Esophagus muscularis mucosa (tissue), 4 donors: ENCODE results near the gene USP24. TPM values are rescaled to one million over a fixed set of nuclear protein-coding genes. Genes with fewer than 3 reads are reported as not detected.

ENCODE experiments used
- DNase-seq: peaks from one replicate; pipeline ENCODE4 v3.0.0-alpha.2; 2017; ENCODE audit errors: extremely low spot score
- H3K27ac ChIP-seq, 4 donors: fragments of 200-600 bp; sonication (generic); replicated peaks in 1 of 4; 1 replicate in 3 of 4; 2 replicates in 1 of 4; pipeline ENCODE4 v1.5.1; 2016 to 2019; ENCODE audit warnings: mild to moderate bottlenecking in 1 of 4
- H3K27me3 ChIP-seq, 4 donors: fragments of 200-600 bp; sonication (generic); one replicate each; pipeline versions ENCODE4 v1.5.1 to v1.6.0; 2016 to 2019
- H3K36me3 ChIP-seq, 4 donors: fragments of 200-600 bp; sonication (generic); one replicate each; pipeline ENCODE4 v1.5.1; 2016 to 2019
- H3K4me1 ChIP-seq, 4 donors: fragments of 200-600 bp; sonication (generic); one replicate each; pipeline ENCODE4 v1.5.1; 2016 to 2019
- H3K4me3 ChIP-seq, 4 donors: fragments of 200-600 bp; sonication (generic); 1 replicate in 2 of 4; 2 replicates in 2 of 4; pipeline ENCODE4 v1.5.1; 2016 to 2019; ENCODE audit warnings: mild to moderate bottlenecking in 4 of 4, moderate library complexity in 1 of 4
- H3K9me3 ChIP-seq, 4 donors: fragments of 200-600 bp; sonication (generic); 1 replicate in 3 of 4; 2 replicates in 1 of 4; pipeline ENCODE4 v1.5.1; 2016 to 2019
- CTCF ChIP-seq, 3 experiments: fragments of 200-600 bp in 2 of 3; fragments of 450-650 bp in 1 of 3; sonication (generic) in 2 of 3; IDR thresholded peaks; one replicate each; pipeline ENCODE4 v1.5.1; 2017 to 2019; ENCODE audit warnings: antibody characterized with exemption in 3 of 3, mild to moderate bottlenecking in 2 of 3, moderate library complexity in 1 of 3
- EP300 ChIP-seq: sonication (generic); formaldehyde crosslinking; IDR thresholded peaks from one replicate; pipeline ENCODE4 v1.6.1; 2017; ENCODE audit warnings: antibody characterized with exemption
- POLR2A ChIP-seq: fragments of 450-650 bp; IDR thresholded peaks from one replicate; pipeline ENCODE4 v1.6.1; 2017; ENCODE audit warnings: antibody characterized with exemption, moderate library complexity, mild to moderate bottlenecking, low read depth
- POLR2AphosphoS5 ChIP-seq, 2 donors: sonication (generic); formaldehyde crosslinking; IDR thresholded peaks; one replicate each; pipeline ENCODE4 v1.6.1; 2017; ENCODE audit warnings: antibody characterized with exemption in 2 of 2
- WGBS: methylation state at CpG from one replicate; pipeline ENCODE4 v1.1.5; 2018; 5-methylcytosine and 5-hydroxymethylcytosine counted together
- intact Hi-C: fragments of 100-400 bp; cut with DNase I; formaldehyde crosslinking; loops from one replicate; pipeline ENCODE4 v1.15.1; 2023
- total RNA-seq, 4 donors: library from RNA; depleted of rRNA; stranded (reverse); fragments of >200 nt; gene quantifications; one replicate each; pipeline versions ENCODE4 v1.1.0 to v1.2.1, GENCODE V29; 2016

USP24 gene
- total RNA-seq, 4 donors from 2014 or later: 28.3 to 45.3 (median 37.7) TPM

GRCh38 chr1:55214212-55214933 is 791 bp downstream of the USP24 start:
- Histone ChIP-seq H3K4me1 (peaks cover 42 to 69% (median 59%) of the 10 kb centered on the region in 4 donors), H3K27ac (peak overlapping the region; percentile 96 to 99 (median 98)), H3K36me3 (no peaks in the 10 kb centered on the region), H3K4me3 (peak overlapping the region; percentile 86 to 94 (median 92)), H3K27me3 (no peaks in the 10 kb centered on the region), H3K9me3 (no peaks in the 10 kb centered on the region)
- TF ChIP-seq POLR2AphosphoS5 (IDR thresholded peaks at IDR 0.05) (no peak), EP300 (no peak), CTCF (IDR thresholded peaks at IDR 0.05) (no peak), POLR2A (no peak)
- intact Hi-C loops: no loop called here
- under 1% methylated on average over 20 of the region's 46 CpGs for WGBS
- no peak for DNase-seq

DNA sequence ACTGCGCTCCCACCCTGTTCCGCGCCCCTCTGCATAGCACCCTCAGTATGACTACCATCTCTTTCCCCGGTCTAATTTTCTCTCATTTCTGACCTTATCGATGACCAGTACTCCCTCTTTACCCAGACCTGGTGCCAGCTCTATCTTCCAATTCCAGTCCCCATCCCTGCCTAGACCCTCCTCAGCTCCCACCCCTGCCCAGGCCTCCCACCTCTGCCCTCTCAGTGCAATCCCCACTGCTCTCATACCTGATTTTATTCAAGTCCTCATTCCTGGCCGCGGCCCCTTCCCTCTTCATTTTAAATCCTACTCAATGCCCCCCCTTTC is 1.3 kb downstream of the USP24 start:
- intact Hi-C loops: no loop called here
- H3K4me3 ChIP-seq: peak overlapping the region; percentile 86 to 94 (median 92)
- WGBS: 12% methylated on average over 7 of the region's 7 CpGs

GRCh38 chr1:55213151-55213884 is 1.8 kb downstream of the USP24 start:
- Histone ChIP-seq H3K9me3 (no peaks in the 10 kb centered on the region), H3K4me3 (peak overlapping the region; percentile 86 to 94 (median 92)), H3K27ac (peak overlapping the region; percentile 96 to 99 (median 98)), H3K4me1 (peaks cover 48 to 77% (median 67%) of the 10 kb centered on the region in 4 donors), H3K27me3 (no peaks in the 10 kb centered on the region), H3K36me3 (no peaks in the 10 kb centered on the region)
- no peak for DNase-seq
- WGBS: 25% methylated on average over 10 of the region's 10 CpGs
- intact Hi-C loops: no loop called here
- TF ChIP-seq POLR2AphosphoS5 (IDR thresholded peaks at IDR 0.05) (no peak), EP300 (no peak), CTCF (IDR thresholded peaks at IDR 0.05) (no peak), POLR2A (no peak)

More for the DNA sequence above, 1.3 kb downstream of the USP24 start:
- Histone ChIP-seq H3K27me3 (no peaks in the 10 kb centered on the region), H3K9me3 (no peaks in the 10 kb centered on the region), H3K27ac (peak overlapping the region; percentile 96 to 99 (median 98)), H3K36me3 (no peaks in the 10 kb centered on the region), H3K4me1 (peaks cover 47 to 74% (median 63%) of the 10 kb centered on the region in 4 donors)
- no peak for DNase-seq
- TF ChIP-seq EP300 (no peak), CTCF (IDR thresholded peaks at IDR 0.05) (no peak), POLR2A (no peak), POLR2AphosphoS5 (IDR thresholded peaks at IDR 0.05) (no peak)

- Histone ChIP-seq H3K4me3 (peak overlapping the region; percentile 86 to 94 (median 92)), H3K4me1 (peaks cover 46 to 83% (median 75%) of the 10 kb centered on the region in 4 donors), H3K27ac (peak overlapping the region; percentile 41 to 99 (median 98)), H3K36me3 (no peaks in the 10 kb centered on the region), H3K27me3 (no peaks in the 10 kb centered on the region), H3K9me3 (no peaks in the 10 kb centered on the region)
- TF ChIP-seq POLR2A (no peak), EP300 (no peak), CTCF (IDR thresholded peaks at IDR 0.05) (no peak), POLR2AphosphoS5 (IDR thresholded peaks at IDR 0.05) (no peak)
- intact Hi-C loops: no loop called here
- 50% methylated on average over 11 of the region's 11 CpGs for WGBS
- DNase-seq: no peak
Measured at GRCh38 chr1:55212349-55213150, 2.6 kb downstream of the USP24 start.
